ENCODE results near the gene GRAMD2A.
A peak's percentile ranks its signal among the peaks of the same experiment; 100 is the strongest.

GRAMD2A gene

GRCh38 chr15:72139667-72140066 is 57.9 kb downstream of the GRAMD2A start:
- no peak for DNase-seq

DNA sequence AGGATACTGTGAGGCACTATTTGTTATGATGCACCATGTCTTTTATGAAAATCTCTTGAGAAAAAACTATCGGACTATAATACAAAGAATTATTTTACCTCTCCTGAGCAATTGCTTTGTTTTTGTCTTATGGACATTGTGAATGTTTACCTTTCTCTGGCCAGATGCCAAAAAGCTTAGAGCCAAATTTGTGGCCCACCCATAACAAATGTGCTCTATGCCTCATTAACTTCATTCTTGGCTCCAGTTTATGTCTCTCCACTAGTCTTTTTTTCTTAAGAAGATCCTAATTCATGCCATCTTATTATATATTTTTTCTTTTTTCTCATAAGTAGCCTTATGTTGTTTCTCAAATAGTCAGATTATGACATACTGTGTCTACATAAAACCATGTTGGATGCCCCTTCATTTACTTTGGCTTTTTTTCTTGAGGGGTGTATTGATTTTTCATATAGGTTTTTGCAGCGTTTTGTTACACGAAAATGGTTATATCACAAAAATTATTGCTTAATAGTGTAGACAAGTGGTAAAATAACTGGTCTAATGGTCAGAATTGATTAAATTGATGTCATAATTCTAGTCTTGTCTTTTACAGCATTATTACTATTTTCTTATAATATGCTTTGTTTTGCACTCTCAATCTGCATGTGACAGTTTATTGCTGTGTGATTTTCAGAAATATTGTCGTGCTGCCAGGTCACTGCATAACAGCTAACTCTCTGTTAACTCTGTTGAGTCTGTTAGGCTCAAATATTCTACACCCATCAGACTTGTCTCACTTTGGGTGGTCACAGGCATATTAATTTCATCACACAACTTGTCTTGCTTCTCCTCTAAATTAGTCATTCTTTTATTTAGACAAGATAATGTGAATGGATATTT is 61.2 kb downstream of the GRAMD2A start:
- DNase-seq: no peak

GRCh38 chr15:72135719-72136118 is 61.9 kb downstream of the GRAMD2A start:
- no peak for DNase-seq

DNA sequence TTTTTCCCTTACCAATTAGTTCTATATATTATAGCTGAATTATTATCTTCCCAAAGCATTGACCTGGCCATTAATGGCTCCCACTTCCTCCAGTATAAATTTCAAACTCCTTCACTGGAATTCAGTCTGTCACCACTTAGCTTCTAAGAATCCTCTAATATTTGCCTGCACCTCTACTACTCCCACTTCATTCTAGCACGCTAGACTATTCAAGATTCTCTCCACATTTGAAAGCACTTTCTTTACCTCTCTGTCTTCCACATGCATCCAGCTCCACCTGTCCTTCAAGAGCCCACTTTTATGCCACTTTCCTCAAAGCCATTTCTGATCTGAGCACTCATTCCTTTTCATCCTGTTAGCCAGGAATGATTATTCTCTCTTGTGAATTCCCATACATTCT is 64.4 kb downstream of the GRAMD2A start:
- no peak for DNase-seq

DNA sequence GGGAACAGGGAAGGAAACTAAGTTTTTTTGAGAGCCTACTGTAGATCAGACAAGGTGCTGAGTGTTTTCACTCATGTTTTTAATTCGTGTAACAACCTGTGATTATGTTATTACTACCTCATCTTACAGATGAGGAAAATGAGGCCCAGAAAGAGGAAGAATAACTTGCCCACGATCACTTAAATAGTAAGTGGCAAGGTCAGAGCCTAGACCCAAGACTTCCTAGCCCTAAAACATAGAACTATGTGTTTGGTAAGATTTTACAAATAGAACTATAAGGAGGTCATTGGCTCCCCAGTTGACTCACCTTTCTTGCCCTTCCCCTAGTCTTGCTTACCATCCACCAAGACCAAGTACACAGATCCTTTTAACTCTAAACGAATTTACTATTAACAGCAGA is 65.7 kb downstream of the GRAMD2A start:
- DNase-seq: no peak

DNA sequence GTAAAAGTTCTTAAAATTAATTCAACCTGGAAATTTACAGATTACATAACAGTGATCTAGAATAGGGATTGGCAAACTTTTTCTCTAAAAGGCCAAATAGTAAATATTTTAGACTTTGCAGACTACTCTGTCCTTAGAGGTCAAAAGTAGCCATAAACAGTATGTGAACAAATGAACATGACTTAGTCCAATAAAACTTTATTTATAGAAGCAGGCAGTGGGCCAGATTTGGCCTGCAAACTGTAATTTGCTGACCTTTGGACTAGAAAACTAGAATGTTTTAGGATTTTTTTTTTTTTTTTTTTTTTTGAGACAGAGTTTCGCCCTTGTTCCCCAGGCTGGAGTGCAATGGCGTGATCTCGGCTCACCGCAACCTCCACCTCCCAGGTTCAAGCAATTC is 67.3 kb downstream of the GRAMD2A start:
- DNase-seq: no peak

DNA sequence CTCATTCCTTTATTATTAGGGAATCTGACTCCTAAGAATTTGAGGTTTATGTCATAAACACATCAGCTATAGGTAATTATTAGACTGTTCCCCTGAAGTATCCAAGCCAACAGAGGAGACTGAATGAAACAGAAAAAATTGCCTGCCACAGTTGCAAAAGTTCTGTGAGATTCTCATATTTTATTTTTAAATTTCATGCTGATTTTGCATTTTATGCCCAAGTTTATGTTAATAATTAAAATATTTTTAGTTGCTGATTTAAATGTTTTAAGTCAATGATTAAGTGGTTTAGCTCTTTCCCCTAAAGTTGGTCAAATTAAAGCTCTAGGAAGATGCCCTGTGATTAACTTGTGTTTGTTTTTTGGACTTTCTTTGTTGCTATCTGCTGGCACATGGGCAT is 69.2 kb downstream of the GRAMD2A start:
- DNase-seq: no peak

GRCh38 chr15:72127724-72128322 is 69.8 kb downstream of the GRAMD2A start:
- no peak for DNase-seq

DNA sequence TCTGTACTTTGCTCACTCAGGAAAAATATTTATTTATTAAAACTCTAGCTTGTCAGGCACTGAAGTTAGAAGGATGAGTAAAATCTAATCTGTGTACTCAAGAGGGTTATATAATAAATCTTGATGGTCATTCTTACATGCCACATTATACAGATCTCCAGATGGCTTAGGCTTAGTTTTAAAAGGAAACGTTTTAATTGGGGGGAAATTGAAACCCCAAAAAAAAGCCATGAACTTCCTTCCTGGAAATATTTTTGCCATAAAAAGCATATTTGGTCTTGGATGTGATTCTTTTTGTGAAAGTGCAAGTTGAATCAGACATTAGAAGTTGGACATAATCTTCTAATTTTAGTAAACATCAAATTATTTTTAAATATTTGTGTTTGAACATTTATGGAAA is 73.4 kb downstream of the GRAMD2A start:
- DNase-seq: no peak

- peak; percentile 77 to 98 (median 95) for DNase-seq
Measured at GRCh38 chr15:72118017-72118978, 79.3 kb downstream of the GRAMD2A start, which contains the start of the genes MYO9A and SENP8. Gene MYO9A, minus strand, starts transcription at chr15:72118150. Its CDS starts 71,587 bp downstream, at chr15:72046563. Gene SENP8, plus strand, starts transcription at chr15:72118403. Its CDS starts 21,221 bp downstream, at chr15:72139624.

DNA sequence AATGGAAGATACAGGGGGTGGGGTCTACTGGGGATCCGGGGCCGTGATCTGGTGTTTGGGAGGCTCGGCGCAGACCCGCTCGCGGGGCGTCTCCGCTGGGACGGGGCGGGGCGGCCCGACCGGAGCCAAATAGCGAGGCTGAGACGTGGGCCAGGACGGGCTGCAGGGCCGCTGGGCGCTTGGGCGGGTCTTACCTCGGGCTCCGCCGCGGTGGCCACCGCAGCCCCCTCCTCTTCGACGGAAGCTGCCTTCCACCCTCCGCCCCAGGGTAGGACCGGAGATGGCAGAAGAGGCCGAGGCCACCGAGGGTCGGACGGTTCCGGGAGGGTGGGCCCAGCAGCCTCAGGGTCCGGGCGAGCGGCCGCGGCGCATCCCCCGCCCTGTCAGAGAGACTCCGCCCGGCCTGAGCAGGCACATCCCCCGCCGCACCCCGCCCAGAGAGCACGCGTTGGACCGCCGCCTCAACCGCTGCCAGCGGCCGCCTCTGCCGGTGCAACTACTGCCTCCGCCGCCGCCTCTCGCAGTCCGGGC is 80.0 kb downstream of the GRAMD2A start:
- DNase-seq: peak in 23 of 58 donors; percentile 24 to 91 (median 66)

GRCh38 chr15:72116731-72117485 is 80.7 kb downstream of the GRAMD2A start:
- DNase-seq: peak in 29 of 58 donors; percentile 6 to 52 (median 33)

DNA sequence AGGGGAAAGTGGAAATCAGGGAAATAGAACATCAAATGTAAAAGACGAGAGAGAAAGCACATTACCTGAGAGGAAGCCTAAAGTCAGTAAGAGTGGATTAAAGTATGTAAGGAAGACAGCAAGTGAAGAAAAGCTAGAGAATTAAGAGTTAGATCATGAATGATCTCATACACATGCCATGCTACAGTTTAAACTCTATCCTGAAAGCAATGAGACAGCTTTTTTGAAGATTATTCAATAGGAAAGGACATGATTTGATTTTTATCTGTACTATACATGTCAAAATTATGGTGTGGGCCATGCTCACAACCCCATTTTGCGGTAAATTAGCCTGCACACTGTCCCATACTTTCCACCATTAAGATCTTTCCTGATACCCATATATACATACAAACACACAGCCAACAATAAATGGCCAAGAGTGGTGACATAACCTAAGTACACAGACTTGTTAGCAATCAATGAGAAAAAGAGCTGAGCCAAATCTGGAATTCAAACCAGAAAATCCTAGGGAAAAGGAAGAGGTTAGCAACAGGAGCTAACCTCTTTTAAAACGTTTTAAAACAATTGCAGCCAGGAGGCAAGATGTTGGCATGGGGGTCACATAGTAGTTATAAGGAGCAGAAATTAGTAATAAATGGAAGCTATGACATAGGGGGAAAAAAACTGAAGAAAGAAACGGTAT is 84.1 kb downstream of the GRAMD2A start:
- no peak for DNase-seq

DNA sequence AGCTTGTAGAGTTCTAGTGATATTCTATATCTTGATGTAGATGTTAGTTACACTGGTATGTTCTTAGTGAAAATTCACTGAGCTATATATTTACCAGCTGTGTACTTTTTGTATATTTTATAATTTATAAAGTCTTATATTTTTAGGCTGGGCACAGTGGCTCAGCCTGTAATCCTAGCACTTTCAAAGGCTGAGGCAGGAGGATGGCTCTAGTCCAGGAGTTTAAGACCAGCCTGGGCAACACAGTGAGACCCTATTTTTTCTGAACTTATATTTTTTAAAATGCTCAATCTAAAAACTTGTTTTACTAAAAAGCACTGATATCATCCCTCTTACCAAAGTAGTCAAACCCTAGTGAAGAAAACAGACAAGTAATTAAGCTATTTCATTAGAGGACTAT is 84.8 kb downstream of the GRAMD2A start:
- no peak for DNase-seq

- DNase-seq: no peak
Measured at GRCh38 chr15:72112116-72112515, 85.5 kb downstream of the GRAMD2A start.

DNA sequence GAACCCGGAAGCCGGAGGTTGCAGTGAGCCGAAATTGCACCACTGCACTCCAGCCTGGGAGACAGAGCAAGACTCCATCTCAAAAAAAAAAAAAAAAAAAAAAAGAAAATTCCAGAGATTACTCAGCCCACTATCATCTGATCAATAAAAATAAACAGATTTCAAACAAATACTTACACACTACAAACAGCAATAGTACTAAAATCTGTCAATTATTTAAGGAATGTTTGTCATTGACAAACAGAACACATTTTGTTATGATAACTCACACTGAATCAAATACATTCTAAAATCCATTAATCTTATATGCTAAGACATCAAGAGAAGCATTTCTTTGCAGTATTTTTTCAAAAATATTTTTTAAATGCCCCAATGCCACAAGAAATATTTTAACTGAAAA is 87.2 kb downstream of the GRAMD2A start:
- DNase-seq: no peak

Data from anterior cingulate cortex (tissue), 58 donors.